AG09319 (cell line): ENCODE measurements around the gene PYHIN1.
A peak's percentile ranks its signal among the peaks of the same experiment; 100 is the strongest.
"Not testable (repeated sequence)": the region's sequence is repeated elsewhere in the genome, so short reads cannot be mapped to it uniquely, and the experiment has no call there.

Source experiments
- DNase-seq: peaks from one replicate; pipeline ENCODE4 v3.0.0-alpha.2; 2010; ENCODE audit warnings: low read depth; ENCODE audit errors: extremely low read depth
- CTCF ChIP-seq: IDR thresholded peaks from 2 replicates; pipeline ENCODE4 v1.5.1; 2011; ENCODE audit warnings: low read depth, mild to moderate bottlenecking, inconsistent platforms, low read length, moderate library complexity

PYHIN1 gene

GRCh38 chr1:159010391-159010790 lies 79.0 kb downstream of the PYHIN1 start:
- no peak for TF ChIP-seq CTCF
- DNase-seq: no peak

GRCh38 chr1:159011001-159011400 lies 79.6 kb downstream of the PYHIN1 start:
- DNase-seq: not testable (repeated sequence)

DNA sequence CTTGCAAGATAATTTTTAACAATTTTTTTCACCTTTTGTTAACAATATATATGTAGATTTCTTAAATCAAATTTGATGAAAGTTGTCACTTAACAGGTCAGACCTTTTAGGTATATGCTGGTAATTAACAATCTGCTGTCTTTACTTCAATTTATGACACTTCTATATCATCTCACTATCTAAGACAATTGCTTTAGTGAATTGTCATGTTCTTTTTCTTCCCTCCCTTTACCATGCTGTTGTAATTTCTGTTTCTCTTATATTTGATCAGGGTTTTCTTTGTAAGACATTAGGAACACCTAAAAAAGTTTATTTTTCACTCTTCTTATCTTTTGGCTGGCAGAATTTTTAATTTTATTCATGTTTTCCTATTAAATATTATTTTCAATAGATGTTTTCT lies 80.4 kb downstream of the PYHIN1 start:
- no peak for TF ChIP-seq CTCF
- DNase-seq: no peak

DNA sequence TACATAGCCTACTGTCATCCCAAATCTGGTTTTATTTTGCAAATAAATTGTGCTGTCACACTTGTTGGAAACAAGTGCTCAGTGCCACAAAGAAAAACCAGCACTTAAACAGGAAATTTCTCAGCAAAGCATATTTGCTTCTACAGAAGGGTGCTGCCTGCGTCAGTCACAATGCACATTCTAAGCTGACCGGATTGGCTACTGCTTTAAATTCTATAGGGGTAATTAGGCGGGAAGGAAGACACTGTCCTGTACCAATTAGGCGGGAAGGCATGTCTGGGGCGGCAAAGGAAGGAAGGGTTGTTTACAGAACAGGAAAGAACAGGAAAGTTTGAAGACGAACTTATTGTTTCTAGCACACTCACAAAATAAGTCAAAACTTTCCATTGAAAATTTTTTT lies 81.1 kb downstream of the PYHIN1 start:
- DNase-seq: no peak
- no peak for TF ChIP-seq CTCF

- DNase-seq: no peak
- no peak for TF ChIP-seq CTCF
Measured at GRCh38 chr1:159014003-159014571, 82.7 kb downstream of the PYHIN1 start.

DNA sequence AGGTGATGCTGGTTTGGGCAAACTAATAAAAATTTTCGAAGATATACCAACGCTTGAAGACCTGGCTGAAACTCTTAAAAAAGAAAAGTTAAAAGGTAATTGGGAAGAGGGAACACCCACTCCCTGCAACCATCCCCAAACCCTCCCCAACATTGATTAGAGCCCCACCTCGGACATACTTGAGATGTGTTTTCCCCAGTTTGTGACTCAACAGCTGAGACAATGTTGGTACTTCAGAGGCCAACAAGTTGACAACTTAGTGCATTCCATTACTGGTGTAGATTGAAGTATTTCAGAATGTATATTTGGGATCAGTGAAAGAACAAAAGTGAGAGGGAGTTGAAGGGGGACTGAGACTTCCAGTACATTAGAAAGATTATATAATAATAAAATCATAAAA lies 83.5 kb downstream of the PYHIN1 start:
- no peak for TF ChIP-seq CTCF
- no peak for DNase-seq

- peak; percentile 38 for DNase-seq
- TF ChIP-seq CTCF: no peak
Measured at GRCh38 chr1:159015440-159015909, 84.1 kb downstream of the PYHIN1 start.

DNA sequence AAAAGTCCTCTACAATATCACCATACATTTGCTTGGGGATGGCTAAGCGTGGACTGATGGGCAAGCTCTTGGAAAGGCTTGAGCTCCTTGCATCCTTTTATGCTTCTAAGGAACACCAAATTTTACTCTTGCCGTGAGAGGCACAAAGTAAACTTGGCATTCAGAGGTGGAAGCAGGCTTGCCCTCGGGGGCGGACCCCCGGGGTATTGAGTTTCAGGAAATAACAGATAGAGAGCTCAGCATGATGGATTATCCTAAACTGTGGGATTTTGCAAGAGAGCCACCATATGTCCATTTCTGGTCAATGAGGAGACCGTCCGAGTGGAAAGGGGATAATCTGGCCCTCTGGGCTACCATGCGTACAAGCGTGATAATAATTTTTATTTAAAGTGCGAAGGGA lies 92.4 kb downstream of the PYHIN1 start:
- TF ChIP-seq CTCF: no peak

More for the DNA sequence above, 92.4 kb downstream of the PYHIN1 start:
- no peak for DNase-seq
